Epithelial cell of prostate (primary cell): Measurements from ENCODE around the gene INHBB.
"Not testable (repeated sequence)": the region's sequence is repeated elsewhere in the genome, so short reads cannot be mapped to it uniquely, and the experiment has no call there.

Experiments used
- DNase-seq: peaks from one replicate; pipeline ENCODE4 v3.0.0-alpha.2; 2011; ENCODE audit warnings: low read depth, low spot score
- H3K27ac ChIP-seq: fragments of 450-650 bp; 2 replicates; pipeline ENCODE4 v1.5.1; 2017; ENCODE audit warnings: mild to moderate bottlenecking

The INHBB gene

DNA sequence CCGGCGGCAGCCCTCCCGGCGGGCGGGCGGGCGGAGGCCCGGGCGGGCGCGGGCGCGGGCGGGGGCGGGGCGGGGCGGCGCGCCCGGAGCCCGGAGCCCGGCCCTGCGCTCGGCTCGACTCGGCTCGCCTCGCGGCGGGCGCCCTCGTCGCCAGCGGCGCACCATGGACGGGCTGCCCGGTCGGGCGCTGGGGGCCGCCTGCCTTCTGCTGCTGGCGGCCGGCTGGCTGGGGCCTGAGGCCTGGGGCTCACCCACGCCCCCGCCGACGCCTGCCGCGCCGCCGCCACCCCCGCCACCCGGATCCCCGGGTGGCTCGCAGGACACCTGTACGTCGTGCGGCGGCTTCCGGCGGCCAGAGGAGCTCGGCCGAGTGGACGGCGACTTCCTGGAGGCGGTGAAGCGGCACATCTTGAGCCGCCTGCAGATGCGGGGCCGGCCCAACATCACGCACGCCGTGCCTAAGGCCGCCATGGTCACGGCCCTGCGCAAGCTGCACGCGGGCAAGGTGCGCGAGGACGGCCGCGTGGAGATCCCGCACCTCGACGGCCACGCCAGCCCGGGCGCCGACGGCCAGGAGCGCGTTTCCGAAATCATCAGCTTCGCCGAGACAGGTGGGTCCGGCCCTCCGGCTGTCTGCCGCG, at the start of gene INHBB:
Gene INHBB (plus strand): TSS at position 111 of the 641 bp plus-strand sequence. CDS start 53 bp downstream, at position 164.
- DNase-seq, result no peak
- H3K27ac ChIP-seq, result no peak within 1 kb of the TSS

DNA sequence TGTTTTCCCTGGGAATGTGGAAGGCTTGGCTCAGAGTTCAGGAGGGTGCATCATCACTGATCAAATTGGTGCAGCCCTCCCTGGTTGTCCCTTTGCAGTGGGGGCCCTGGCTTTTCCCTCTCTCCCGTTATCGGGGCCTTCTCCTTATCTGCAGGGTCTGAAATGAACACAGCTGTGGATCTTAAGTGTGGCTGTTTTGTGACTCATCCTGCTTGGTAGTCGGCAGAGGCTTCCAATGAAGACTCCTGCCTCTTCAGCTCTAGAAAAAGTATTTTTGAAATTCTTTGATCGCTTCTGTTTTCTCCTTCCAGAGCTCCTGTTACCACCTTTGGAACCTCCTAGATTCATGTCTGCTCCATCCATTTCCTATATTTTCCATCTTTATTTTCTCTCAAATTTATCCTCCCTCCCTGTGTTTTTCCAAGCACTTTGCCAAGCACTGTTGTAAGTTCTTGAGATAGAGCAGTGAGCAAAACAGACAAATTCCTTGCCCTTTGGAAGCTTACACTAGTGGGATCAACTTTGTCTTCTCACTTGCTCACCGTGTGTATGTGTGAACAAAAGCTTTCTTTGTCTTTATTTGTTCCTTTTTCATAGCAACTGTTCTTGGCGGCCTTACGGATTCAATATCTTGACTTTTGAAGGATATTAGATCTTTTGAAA, 47.6 kb upstream of the INHBB start:
- no peak for DNase-seq

DNA sequence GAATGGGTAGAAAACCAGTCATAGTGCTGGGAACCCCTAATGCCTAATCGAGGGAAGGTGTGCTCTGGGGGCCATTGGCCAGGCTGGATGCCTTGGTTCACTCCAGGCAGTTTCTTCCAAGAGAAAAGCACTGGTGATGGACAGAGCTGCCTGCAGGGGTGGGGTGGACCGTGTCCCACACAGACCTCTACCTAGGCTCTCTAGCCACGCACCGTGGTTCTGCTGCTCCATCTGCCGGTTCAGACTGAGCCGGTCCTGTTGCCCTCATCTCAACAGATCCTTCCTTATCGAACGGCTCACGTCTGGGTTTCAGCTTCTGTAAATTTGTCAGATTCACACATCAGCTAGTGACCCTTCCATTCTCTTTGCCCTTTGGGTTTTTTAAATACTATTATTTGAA, 46.9 kb upstream of the INHBB start:
- no peak overlapping the region for H3K27ac ChIP-seq
- no peak for DNase-seq

More for the DNA sequence above, 47.6 kb upstream of the INHBB start:
- H3K27ac ChIP-seq, result no peak overlapping the region

- no peak for DNase-seq
- peak overlapping the region; percentile 39 for H3K27ac ChIP-seq
Measured at GRCh38 chr2:120299561-120299960, 46.4 kb upstream of the INHBB start.

GRCh38 chr2:120300385-120300784, 45.6 kb upstream of the INHBB start:
- no peak for DNase-seq
- H3K27ac ChIP-seq, result peak overlapping the region; percentile 39

DNA sequence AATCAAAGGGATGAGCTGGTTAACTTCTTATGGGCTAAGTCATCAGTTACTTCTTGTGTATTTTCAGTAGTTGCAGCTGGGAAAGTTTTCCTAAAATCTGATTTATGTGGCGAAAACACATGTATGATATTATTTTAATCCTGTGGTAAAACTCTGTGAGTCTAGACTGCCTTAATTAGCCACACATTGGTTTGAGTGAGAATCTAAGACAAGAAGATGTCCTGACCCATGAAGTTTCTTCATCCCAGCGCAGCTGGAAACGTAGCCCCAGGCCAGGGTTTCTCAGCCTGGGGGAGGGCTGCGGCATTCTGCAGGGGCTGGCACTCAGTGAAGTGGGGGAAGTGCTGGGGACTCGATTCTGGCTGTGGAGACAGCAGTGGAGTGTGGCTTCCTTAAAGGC, 44.7 kb upstream of the INHBB start:
- DNase-seq, result no peak
- H3K27ac ChIP-seq, result no peak overlapping the region

DNA sequence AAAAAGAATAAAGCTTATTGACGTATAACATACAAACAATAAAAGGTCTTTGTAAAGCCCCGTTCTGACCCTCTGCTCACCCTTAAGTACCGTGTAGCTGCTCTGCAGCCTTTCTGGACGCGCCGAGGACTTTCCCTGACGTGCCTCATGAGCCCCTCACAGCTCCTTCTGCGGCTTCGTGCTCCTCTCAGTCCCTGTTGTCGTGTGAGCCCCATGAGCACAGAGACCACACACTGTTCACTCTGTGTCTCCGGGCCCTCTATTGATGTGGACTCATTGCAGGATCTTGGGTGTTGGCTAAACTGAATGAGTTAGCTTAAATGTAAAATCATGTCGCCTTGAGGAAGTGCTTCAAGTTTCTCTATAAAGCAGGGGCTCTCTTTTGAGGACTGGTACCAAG, 43.6 kb upstream of the INHBB start:
- DNase-seq, result no peak
- H3K27ac ChIP-seq, result no peak overlapping the region

DNA sequence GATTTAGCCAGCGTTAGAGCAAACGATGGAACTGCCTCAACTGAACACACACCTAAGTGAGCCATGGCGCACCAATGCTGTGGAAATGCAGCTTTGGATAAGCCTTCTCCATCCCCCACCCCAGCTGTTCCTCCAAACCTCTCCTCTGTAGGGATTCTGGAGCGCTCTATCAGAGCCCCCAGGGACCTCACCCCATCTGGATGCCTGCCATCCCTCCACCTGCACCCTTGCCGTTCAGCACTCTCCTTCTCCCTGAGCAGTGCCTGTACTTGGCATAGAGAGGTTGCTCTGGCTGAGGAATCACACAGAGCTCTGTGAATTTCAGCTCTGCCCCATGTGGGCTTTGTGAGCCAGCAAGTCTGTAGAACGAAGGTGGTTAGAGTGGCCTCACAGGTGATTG, 42.8 kb upstream of the INHBB start:
- H3K27ac ChIP-seq, result no peak overlapping the region
- DNase-seq, result no peak

GRCh38 chr2:120305296-120305695, 40.6 kb upstream of the INHBB start:
- H3K27ac ChIP-seq, result no peak overlapping the region

GRCh38 chr2:120305937-120306490, 39.9 kb upstream of the INHBB start:
- no peak for DNase-seq
- H3K27ac ChIP-seq, result no peak overlapping the region

More at GRCh38 chr2:120305296-120305695, 40.6 kb upstream of the INHBB start:
- DNase-seq, result no peak

DNA sequence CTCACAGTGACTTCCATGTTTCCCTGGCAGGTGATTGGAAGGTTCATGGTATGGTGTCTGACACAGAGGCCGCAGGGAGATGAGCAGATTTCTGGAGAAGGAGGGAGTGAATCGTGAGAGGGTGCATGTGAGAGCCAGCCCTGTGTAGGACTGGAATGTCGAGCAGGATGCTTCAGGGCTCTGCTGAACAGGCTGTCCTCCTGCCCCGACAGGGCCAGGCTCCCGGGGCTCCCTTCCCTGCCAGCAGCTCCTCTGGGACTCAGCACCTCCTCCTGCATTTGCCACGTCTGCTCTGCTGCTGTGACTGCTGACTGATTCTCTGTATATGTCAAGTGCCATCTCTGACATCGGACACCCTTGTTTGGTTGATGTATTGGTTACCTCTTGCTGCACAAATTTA, 38.5 kb upstream of the INHBB start:
- no peak overlapping the region for H3K27ac ChIP-seq
- no peak for DNase-seq

DNA sequence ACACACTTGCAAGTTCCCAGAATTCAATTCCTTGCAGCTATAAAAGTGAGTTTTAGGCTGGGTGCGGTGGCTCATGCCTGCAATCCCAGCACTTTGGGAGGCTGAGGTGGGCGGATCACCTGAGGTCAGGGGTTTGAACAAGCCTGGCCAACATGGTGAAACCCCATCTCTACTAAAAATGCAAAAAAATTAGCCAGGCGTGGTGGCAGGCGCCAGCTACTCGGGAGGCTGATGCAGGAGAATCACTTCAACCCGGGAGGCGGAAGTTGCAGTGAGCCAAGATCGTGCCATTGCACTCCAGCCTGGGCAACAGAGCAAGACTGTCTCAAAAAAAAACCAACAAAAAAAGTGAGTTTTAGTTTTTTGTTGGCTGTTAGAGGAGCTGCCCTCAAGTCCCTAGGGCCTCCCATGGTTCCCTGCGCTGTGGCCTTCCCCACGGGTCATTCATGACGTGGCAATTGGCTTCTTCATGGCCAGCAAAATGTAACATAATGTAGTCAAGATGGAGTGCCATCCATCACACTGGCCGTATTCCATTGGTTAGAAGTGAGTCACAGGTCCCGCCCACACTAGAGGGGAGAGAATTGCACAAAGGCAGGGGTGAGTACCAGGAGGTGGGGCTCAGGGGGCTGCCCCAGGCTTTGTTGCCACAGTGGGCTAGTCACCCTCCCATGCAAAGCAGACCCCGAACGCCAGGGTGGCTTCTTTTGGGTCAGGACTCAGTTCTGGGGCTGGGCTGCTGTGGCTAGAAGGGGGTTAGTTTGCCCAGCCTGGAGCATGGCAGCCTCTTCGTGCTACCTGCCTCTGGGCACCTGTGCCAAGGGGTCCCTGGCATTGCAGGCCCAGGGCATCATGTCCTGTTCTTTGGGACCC, 37.7 kb upstream of the INHBB start:
- no peak overlapping the region for H3K27ac ChIP-seq
- no peak for DNase-seq

DNA sequence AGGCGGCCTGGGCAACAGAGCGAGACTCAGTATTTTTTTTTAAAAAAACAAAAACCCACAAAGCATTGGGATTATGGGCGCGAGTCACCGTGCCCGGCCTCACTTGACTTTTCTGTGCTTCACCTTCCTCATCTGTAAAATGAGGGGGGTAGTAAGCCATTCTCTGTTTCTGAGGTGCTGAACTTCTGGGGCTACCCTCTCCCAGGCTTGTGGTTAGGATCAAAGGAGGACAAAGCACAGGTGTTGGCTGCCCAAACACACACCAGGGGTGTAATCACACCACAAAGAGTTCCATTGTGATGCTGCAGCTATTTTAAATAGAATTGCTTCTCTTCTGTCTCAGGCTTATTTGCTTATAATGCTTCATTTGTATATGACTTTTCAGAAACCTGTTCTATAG, 35.8 kb upstream of the INHBB start:
- no peak for DNase-seq
- H3K27ac ChIP-seq, result no peak overlapping the region

DNA sequence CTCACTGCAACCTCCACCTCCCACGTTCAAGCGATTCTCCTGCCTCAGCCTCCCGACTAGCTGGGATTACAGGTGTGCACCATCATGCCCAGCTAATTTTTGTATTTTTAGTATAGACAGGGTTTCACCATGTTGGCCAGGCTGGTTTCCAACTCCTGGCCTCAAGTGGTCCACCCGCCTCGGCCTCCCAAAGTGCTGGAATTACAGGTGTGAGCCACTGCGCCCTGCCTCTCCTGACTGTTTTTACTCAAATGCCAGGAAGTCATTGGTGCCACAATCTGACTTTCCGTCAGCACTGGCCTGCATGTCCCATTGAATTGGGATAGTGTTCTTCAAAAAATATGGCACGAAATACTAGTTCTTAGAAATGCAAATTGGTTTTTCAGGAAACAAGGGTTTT, 35.1 kb upstream of the INHBB start:
- DNase-seq, H3K27ac ChIP-seq: not testable (repeated sequence)

GRCh38 chr2:120312076-120312475, 33.9 kb upstream of the INHBB start:
- DNase-seq, result no peak
- no peak overlapping the region for H3K27ac ChIP-seq

DNA sequence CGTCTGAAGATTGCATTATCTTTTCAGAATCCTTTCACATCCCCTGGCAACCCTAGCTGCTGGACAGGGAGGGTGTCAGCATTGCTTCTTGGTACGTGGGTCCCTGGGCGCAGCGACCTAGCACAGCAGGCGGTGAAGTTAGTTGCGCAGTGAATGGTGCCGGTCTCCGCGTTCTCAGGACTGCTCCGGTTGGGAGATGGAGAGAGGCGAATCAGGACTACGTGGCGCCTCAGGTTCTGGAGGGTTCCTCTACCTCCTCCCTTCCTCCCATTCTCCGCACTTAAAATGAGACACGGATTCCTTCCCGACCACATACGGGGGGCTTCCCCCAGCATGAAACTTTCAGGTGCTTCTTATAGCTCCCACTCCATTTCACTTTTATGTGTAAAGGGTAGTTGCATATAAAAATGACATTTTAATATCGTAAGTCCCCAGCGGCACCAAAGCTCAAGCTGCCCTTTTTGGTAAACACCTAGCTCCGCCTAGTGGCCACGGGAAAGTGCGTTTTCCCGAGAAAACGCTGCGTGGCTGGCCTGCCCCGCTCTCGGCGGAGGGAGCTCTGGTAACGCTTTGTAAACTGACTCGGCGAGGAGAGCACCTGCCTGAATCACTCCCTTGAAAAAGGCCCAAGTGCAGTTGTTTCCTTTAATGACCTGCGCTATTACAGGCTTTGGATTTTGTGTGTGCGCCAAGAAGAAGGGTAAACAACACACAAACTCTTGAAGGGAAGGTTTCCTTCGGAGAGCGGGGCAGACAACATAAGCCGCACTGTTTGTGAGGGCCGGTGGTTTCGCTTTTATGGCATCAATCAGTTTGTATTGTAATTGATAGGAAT, 32.9 kb upstream of the INHBB start:
- H3K27ac ChIP-seq, result no peak overlapping the region
- peak; percentile 37 for DNase-seq

- no peak for DNase-seq
- no peak overlapping the region for H3K27ac ChIP-seq
Measured at GRCh38 chr2:120313695-120314615, 32.0 kb upstream of the INHBB start.

DNA sequence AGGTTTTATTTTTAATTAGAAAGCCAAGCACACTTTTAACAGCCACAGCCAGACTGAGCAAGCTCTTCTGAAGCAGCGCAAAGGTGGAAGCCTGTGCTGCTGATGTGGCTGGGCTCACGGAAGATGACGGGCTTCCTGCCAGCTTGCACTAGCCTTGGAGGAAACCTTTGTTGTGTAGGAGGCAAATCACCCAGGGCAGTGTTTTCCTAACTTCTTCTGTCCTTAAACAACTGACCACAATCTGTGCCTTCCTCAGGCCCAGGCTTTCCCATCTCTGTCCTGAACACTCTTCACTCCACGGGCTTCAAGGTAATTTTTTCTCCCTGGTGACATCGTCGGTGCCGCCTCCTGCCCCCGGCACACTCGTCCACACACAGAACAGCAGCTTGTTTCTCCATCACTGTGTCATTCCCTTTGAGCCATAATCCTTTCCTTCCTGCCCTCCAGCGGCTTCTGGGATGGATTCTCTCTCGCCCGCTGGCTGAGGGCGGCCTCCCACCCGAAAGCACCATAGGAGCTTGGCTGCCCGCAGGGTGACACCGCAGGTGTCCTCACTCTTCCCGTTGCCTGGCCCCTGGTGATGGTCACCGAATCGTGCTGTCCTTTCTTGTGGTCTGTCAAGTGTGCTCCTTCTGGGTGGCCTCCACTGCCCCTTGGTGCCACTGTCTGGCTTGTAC, 31.1 kb upstream of the INHBB start:
- no peak overlapping the region for H3K27ac ChIP-seq
- DNase-seq, result no peak
